ENCODE measurements around the gene TTC29.
"Not testable (repeated sequence)": the region's sequence is repeated elsewhere in the genome, so short reads cannot be mapped to it uniquely, and the experiment has no call there.

Gene TTC29

DNA sequence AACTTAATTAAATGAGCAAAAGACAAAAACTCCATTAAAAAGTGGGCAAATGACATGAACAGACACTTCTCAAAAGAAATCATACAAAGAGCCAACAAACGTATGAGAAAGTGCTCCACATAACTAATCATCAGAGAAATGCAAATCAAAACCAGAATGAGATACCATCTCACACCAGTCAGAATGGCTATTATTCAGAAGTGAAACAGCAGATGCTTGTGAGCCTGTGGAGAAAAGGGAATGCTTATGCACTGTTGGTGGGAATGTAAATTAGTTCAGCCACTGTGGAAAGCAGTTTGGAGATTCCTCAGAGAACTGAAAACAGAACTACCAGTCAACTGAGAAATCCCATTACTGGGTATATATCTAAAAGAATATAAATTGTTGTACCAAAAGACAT is 222.1 kb downstream of the TTC29 start:
- FAIRE-seq; DNase-seq (ENCODE audit: low spot score): not testable (repeated sequence)

DNA sequence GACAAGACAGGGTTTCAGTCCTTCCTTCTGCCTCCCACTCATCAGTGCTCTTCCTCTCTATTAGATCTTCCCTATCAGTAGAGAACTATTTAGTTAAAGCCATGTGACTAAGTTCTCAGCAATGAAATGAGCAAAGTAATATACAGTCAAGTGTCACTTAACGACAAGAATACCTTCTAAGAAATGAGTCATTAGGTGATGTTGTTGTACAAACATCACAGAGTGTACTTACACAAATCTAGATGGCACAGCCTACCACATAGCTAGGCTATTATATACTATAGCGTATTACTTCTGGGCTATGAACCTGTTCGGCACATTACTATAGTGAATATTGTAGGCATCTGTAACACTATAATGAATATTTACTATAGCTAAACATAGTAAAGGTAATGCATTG is 235.7 kb downstream of the TTC29 start:
- FAIRE-seq (no peak), DNase-seq (ENCODE audit: low spot score) (no peak)

DNA sequence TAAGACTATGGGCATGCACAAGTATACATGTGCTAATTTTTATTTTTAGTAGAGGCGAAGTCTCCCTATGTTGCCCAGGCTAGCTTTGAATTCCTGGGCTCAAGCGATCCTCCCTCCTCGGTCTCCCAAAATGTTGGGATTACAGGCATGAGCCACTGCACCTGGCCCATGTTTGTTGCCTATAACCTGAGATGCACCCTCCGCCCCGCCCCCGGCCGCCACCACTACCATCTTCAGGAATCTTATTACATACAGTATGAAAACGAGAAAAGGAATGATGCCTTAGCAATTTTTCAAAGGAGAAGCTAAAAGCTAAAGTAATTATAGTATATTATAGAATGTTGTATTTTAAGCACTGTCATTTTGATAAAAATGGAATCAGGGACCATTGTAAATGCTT is 245.8 kb downstream of the TTC29 start:
- DNase-seq (ENCODE audit: low spot score) (no peak), FAIRE-seq (no peak)

DNA sequence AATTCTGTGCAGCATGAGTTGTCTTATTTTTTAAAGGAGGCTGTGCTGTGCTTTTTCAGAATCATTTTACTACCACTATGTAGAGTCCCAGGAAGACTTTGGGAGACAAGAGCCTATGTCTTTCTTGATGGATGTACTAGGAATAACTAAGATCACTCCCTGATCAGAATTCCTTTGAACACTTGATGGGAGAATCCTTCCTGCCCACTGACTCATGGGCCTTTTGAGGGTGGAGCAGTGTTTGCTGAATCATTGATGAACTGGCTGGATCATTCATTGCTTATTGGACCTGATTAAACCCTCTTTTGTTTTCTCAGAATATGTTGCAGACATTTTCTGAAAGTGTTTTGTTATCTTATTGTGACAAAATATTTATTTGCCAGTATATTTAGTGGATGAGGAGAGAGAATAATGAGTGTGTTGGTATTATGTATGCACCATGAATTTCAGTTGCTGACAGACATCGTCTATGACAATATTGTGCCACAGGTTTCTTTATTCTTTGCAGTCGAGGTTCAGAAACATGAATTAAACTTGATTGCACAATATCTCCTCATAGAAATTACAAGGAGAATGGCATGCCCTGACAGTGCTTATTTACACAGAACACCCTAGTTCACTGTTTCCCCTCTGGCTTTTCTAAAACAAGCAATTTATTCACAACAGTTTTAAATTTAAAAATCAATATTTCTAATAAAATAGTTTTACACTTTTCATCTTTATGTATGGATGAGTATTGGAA is 270.7 kb downstream of the TTC29 start:
- no peak for DNase-seq (ENCODE audit: low spot score)
- FAIRE-seq, result no peak

DNA sequence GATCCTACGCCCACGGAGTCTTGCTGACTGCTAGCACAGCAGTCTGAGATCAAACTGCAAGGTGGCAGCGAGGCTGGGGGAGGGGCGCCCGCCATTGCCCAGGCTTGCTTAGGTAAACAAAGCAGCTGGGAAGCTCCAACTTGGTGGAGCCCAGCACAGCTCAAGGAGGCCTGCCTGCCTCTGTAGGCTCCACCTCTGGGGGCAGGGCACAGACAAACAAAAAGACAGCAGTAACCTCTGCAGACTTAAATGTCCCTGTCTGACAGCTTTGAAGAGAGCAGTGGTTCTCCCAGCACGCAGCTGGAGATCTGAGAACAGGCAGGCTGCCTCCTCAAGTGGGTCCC is 281.7 kb downstream of the TTC29 start:
- FAIRE-seq; DNase-seq (ENCODE audit: low spot score): not testable (repeated sequence)

DNA sequence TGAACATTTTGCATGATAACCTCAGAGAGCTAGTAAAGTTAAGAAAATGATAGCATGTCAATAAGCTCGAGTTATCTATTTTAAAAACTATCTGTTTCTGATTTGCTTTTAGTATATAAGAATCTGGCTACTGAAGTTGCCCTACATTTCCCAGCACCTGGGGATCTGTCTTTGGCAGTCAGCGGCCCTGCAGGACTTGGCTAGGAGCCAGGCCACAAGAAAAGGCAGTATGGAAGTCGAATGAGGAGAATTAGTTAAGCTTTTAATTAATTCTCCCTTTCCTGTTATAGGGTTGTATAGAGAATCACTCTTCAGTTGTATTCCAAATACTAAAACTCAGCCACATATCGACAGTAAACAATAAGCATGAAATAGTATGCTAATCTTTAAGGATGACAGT is 284.3 kb downstream of the TTC29 start:
- no peak for FAIRE-seq
- no peak for DNase-seq (ENCODE audit: low spot score)

All from RCC 7860 (cell line).